ENCODE measurements around the gene NAPB.
A peak's percentile ranks its signal among the peaks of the same experiment; 100 is the strongest.
"Not testable (repeated sequence)": the region's sequence is repeated elsewhere in the genome, so short reads cannot be mapped to it uniquely, and the experiment has no call there.

Gene NAPB

DNA sequence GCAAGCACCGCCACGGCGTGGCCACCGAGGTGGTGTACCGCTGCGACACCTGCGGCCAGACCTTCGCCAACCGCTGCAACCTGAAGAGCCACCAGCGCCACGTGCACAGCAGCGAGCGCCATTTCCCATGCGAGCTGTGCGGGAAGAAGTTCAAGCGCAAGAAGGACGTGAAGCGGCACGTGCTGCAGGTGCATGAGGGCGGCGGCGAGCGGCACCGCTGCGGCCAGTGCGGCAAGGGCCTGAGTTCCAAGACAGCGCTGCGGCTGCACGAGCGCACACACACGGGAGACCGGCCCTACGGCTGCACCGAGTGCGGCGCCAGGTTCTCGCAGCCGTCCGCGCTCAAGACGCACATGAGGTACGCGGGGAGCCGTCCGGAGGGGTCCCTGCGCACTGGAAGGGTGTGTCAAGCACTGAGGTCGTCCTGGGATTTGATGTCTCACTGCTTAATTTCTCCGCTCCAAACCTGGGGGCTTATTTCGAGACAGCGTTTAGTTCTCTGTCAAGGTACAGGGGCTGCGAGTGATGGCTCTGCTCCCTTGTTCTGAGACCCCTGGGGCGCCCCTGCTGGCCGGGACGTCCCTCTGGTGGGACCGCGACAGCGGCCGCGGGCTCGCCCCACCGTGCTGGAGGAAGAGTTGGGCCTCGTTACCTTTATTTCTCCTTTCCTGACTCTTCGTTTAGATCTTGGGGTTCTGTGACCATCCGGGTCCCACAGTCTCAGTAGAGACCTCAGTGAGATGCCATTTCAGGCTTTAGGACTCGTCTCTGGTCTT, 55.7 kb downstream of the NAPB start:
- DNase-seq = no peak

DNA sequence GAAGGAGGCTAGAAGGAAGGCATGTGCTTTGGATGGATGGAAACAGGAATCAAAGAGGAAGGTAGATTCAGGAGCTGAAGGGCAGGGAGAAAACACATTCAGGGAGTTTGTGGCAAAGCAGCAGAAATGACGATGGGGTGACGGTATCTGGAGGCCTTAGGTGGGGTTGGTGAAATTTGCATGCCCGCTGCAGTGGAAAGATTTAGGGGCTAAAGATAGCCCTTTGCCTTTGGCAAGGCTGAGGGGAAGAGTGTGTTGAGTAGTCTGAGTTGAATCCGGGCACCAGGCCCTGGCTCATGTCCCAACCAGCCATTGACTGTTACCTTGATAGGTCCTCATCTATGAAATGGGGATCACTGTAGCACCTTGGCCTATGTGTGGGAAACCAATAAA, 58.0 kb downstream of the NAPB start:
- DNase-seq = no peak

DNA sequence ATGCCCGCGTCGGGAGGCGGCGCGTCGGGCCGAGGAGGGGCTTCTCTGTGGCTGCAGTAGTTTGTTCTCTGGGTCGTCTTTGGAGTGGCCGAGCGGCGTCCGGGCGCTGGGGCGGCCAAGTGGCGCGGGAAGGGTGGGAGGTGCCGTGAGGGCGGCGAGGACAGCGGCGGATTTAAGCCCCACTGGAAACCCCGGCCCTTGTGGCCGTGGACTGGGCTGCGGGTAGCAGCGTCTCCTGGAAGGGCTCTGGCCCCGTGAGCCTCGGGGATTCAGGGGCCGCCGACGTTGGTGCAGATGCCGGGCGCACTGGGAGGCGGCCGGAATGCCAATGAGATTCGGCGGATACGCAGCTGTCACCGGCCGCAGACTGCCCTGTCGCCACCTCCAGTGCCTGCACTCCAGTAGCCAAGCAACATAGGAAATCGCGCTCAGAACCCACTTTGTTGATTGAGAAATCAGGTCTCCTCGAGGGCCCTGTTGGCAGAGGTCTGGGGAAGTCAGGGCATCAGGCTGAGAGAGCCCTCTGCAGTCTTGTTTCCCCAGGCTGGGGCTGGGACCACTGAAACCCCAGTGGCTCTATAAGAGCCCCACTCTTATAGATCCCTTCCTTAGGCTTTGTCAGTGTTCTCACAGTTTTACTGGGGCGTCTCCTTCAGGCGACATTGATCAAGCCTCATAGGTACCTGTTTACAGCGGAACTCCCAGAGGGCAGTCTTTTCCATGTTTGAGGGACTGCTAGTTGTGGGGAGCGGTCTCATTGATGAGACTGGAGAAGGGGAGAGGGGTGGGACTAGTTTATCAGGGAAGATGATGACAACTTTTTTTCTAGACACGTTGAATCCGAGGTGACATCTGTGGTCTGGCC, 58.7 kb downstream of the NAPB start:
- DNase-seq = no peak

DNA sequence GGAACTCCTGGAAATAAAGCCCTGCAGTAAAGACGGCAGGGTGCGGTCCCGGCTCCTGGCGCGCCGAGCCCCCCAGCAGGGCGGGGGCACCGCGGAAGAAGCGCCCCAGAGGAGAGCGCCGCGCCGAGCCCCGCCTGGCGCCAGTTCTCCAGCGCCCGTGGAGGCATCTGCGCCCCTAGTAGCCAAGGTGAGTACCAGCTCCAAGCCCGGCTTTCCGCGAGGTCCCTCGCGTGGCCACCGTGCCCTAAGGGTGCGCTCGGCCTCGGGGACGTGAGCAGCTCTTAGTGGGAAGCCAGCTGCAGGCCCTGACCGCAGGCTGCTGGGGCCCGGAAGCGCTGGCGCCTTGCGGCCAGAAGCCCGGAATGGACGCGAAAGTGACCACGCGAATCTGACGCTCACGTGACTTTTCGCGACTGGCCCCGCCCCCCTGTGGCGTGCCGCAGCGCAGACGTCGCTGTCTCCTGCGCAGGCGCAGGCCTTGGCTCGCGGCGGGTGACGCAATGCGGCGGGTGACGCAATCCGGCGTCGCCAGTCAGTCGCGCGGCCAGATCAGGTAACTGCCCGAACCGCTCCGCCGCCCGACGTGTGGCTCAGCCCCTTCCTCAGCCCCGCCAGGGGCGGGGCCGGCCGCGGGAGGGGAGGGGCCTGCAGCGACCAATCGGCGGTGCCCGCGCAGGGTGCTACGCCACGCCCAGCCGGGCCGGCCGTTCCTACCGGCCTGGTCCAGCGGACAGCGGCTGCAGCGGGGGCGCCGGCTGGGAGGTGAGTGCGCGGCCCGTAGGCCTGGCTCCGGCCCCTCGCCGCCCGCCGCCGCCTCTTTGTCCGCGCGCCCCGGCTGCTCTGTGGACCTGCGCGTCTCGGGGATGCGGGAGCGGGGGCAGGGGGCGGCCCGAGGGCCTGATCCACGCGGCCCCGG, 59.6 kb downstream of the NAPB start, which contains the start of gene GZF1:
TSS of gene GZF1 (plus strand) at position 707 of the 916 bp plus-strand sequence. CDS start 2,202 bp downstream, outside the sequence.
- DNase-seq = peak; percentile 87

DNA sequence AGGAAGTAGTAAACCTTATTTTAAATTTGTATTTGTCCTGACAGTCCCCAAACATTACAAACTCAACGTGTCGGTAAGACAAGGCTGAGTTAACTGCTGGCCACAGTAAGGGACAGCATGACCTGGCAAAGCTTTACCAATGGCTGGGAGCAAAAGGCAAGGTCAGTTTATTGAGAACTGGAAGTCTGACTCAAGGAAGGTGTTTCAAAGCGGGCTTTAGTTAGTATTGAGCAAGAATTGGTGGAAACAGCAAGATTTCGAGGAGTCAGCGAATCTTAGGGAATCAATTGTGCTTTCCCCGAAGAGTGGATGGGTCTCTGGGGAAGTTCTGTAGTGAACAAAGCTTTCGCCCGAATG, 60.2 kb downstream of the NAPB start:
- no peak for DNase-seq

DNA sequence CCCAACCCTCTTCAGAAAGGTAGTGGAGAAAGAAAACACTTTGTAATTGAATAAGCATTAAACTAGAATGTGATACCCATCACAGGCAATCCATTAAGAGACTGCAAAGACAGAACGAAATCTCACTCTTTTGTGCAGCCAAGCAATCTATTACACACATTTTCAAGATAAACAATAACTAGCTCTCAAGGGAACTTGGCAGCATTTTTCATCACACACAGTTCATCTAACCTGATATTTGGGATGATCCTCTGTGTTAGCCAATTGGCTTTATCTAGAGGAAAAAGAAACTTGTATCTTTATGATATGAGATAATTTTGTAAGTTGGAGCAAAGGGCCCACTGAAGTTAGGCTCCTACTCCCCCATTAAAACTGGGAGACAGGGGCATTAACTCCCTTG, 60.8 kb downstream of the NAPB start:
- no peak for DNase-seq

DNA sequence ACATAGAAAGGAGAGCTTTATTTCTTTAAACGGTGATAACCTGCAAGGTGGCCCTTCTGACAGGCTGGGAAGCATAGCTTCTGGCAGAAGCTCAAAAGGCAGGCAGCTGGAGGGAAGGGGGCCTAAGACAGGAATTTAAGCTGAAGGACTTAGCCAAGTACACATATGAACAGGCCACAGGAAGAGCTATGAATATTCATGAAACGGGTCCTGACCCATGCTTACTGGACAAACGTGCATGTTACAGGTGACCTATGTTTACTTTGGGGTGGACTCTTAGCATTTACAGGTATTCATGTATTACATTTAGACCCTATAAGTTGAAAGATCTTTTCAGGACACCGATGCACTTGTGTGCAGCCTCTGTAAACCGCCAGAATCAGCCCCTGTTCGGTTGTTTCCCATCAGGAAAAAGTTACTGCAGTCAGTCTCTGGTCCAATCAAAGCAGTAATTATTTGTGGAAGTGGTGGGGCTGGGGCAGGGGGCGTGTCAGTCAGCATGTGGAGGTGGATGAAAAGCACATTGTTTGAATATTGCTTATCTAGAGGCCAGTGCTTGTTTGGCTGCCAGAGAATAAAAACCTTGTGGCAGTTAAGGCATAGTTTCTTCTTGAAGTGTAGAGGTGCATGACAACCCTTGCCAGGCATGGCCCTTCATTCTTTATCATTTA, 62.2 kb downstream of the NAPB start:
- DNase-seq = no peak

DNA sequence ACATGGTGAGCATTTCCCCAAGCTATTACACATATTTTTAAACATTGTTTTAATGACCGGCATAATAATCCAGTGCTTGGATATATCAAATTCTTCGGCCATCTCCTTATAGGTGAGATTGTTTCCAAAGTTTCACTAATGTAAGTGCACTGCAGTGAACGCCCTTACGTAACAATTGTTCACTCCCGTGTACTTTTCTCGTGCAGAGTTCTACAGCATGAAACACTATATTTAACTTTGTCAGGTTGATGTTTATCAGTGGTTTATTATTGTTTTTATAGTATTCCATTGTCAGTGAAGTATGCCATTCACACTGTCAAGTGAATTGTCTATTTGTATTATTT, 62.8 kb downstream of the NAPB start:
- DNase-seq = no peak

DNA sequence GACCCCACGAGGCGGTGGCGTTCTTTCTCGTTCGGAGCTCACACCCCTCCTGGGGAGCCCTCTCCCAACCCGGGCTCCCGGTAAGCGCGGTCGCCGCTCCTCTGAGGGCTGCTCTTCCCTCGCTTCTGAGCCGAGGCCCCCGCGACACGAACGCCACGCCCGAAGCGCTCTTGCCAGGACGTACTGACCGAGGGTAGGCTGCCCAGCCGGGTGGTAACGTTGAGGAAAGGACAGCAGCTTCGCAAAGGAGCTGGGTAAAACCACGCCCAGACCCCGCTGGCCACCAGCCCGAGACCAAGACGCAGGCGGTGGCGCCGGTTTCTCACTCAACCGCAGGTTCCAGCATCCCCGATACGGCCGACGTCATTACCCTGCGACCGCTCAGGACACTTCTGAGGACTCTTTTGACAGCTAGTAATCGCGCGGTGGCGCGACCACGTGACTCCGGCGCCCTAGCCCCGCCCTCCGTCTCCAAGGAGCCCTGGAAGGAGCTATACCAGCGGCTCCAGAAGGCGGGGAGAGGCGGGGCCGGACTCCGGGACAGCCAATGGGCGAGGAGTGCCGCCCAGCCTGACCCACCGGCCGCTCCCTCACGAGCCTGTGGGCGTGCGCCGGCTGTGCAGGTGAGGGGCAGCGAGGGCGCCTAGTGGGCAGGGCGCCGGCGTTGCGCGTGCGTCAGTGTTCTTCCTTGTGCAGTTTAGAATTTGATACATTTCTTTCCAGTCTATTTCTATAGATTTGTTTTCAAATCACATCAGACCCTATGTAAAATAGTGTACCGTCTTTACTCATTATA, 63.3 kb downstream of the NAPB start:
- DNase-seq = peak; percentile 92

DNA sequence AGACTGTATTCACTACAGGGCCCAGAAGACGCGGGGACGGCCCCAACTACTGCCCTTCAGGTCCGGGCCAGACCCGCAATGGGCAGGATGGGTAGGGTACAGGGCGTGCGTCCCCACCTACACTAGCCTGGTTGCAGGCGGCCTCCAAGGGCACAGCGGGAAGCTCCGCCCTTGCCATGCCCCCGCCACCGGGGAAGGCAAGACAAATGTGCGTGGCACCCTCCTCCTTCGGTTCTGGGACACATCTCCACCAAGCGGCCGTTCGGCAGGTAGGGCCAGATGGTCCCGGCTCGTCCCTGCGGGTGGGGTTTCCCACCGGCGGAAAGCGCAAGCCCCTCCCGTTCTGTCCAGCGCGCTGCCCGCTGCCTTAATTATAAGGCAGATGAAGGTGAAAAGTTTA, 65.1 kb downstream of the NAPB start:
- no peak for DNase-seq

DNA sequence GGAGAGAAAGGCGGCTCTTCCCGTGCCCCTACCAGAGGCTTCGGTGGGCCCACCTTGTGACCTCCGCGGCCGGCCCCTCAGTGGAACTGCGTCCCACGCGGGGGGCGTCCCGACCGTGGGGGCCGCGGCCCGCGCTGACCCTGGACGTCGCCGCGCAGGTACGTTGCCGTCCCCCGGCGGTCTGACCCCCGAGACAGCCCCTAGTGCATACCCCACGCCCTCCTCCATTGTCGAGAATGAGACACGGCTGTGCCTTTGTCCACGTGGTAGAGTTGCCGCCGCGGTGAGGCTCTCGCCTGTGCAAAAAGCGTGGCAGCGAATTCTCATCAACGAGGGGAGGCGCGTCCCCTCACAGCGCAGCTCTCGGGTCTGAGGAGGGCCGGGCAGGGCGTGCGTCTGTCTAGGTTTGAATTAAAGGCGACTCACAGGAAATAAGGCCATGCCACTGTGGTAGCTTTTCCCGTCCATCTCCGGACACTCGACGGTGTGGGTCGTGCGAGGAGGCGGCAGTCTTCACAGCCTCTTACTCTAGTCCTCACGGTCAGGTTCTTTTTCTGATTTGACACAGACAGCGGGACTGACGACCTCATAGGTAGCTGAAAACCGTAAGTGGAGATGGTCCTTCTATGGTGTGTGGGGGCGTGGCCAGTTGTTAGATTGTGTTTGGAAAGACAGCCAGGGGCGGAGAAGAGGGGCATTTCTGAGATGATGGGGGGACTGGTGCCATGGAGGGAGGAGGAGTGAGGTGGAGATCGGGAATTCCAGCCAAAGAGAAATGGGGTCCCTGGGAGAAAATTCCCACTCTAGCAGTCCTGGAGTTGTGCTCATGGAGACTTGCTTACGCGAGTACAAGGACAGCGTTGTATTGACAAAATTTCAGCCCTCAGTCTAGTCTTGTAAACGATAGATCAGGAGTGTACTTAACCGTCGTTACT, 70.1 kb downstream of the NAPB start:
- DNase-seq = peak; percentile 10

DNA sequence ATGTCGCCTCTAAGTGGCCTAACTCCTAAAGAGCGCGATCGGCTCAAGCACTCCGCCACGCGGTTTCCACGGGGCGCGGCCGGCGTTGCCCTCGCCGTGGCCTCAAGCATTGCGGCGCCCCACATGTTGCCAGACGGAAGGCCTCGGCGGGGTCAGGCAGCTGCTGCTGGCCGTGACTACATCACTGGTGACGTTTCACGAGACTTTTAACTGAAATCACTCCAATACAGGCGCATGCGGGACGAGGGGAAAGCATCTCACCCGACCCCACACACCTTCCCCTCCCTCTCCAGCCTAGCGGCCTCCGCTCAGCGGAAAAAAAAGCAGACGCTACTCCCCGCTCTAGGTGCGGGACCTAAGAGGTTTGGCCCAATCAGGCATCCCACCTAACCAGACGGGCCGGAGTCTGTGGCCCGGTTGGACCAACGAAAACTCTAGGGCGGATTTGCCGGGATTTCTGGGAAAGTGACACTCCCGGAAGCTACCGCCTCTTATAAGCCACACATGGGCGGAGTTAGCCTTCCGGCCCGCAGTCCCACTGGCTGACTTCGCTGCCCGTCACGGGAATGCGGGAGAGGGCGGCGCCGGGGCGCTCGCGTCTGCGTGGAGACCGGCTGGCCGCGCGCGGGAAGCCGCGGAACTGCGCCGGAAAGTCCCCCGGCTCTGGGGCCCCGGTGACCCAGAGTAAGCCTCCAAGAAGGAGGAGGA, 70.9 kb downstream of the NAPB start, which contains the start of gene NXT1:
TSS of gene NXT1 (plus strand) at position 596 of the 708 bp plus-strand sequence. CDS start 3,251 bp downstream, outside the sequence.
- peak; percentile 93 for DNase-seq

DNA sequence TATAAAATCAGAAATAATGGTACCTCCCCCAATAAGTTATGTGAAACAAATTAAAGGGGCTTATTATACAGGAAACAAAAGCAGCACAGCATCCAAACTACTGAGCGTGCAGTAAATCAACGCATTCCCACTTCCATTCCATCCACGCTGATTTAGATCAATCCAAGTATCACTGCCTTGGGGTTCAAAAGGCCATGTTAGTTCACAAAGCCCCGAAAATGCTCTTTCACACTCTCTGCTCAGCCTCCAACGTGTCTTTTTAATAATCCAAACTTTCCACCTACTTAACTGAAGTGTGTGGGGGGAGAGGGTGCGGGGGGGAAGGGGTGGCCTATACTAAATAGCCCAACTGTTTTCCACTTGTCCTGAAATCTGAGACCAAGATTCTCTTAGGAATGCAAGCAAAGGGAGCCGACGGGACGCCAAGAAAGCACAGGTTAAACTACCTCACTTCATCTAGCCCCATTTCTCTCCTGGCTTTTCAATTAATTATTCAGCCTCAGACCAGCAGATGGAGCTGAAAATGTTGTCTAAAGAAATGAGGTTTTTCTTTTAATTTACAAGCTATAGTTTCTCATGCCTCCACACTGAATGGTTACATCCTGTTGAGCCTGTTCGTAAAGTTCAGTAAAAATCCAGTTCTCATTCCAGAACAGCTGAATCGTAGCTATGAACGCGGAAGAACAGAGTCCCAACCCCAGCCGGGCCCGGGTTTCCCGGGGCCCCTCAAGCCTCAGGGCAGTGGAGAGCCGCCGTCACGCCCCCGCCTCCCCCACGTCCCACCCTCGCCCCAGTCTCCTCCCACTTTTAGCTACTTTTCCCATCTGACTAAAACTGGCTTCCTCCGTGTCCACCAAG, 71.7 kb downstream of the NAPB start:
- DNase-seq = no peak

DNA sequence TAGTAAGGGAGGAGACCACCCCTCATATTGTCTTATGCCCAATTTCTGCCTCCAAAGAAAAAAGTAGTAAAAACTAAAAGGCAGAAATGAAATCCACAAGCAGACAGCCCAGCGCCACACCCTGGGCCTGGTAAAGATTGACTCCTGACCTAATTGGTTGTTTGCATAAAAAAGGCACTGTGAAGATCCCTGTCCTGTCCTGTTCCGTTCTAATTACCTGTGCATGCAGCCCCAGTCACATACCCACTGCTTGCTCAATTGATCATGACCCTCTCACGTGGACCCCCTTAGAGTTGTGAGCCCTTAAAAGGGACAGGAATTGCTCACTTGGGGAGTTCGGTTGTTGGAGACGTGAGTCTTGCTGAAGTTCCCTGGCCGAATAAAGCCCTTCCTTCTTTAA, 72.8 kb downstream of the NAPB start:
- DNase-seq = not testable (repeated sequence)

DNA sequence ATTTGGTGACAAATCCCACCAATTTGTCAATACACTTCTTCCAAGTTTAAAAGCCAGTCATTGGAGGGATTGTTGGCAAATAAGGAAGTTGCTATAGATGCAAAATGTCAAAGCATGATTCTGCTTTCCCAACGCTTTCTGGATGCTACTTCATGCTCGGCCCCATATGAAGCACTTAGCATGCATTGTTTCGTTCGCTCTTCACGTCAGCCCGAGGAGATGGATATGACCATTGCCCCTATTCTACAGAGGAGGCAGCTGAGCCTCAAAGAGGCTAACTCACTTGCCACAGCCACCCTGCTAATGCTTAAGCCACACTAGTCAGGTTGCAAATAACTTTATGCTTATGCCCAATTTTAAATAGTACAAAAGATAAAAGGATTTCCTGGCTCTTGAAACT, 73.5 kb downstream of the NAPB start:
- DNase-seq = no peak

DNA sequence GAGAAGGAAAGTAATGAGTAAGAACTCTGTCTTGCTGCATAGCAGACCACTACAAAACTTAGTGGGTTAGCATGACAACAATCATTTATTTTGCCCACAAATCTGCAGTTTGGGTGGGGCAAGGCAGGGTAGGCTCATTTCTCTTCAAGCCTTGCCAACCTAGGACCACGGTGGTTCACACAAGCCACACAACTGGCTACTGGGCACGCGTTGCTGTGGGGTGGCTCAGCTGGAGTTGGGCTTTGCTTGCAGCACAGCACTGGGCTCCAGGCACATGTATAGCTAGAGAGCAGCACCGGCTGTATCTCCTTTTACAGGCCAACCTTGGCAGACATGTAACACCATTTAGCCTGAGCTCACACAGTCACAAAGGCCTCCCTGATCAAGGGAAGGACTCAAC, 75.3 kb downstream of the NAPB start:
- DNase-seq = no peak

DNA sequence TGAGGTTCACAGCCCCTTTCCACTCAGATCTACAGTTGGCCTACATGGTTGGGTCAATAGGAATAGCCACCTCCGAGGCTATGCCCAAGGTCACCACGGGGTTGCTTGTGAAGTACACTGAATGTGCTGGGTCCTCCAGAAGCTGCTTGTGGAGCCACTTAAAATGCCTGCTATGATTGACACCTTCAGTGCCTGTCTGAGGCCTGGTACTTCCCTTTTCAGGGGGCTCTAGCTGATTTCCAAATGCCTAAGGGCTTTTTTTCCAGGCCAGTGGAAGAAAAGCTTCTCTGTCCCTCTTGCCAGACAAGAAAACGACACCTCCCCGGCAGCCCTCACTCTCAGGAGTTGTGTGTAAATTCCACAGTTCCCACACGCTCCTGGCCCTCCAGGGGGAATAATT, 77.0 kb downstream of the NAPB start:
- no peak for DNase-seq

DNA sequence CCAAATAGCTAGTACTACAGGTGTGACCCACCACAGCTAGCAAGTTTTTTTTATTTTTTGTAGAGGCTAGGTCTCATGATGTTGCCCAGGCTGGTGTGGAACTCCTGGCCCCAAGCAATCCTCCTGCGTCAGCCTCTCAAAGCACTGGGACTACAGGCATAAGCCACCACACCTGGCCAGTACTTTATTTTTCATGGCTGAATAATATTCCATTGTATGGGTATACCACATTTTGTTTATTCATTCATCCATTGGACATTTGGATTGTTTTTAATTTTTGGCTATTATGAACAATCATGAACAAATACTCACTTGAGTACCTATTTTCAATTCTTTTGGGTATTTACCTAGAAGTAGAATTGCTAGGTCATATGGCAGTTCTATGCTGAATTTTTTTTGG, 77.7 kb downstream of the NAPB start:
- no peak for DNase-seq

DNA sequence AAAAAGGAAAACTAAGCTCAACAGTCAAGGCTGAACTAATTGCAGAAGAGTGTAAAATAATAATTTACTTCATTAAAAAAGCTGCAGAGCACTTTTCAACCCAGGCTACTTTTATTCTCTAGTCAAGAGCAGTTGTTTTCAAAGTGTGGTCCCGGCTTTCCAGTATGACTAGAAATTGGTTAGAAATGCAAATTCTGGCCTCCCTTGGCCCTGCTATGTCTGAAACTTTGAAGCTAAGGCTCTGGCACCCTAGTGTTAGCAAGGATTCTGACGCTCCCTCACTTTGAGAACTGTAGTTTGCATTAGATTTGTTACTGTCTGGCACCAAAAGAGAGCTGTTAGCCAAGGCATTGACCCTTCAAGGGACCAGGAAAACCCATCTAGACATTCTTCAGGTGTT, 80.2 kb downstream of the NAPB start:
- no peak for DNase-seq

All from DMS79 (cell line).